HG02840 (cell line): ENCODE data around the gene NCOA7.

ENCODE experiments used
- ATAC-seq: cut with Tn5 transposase; IDR thresholded peaks from one replicate; pipeline ENCODE4 v1.9.1; 2021; ENCODE audit warnings: mild to moderate bottlenecking, moderate library complexity, moderate number of reproducible peaks; ENCODE audit not compliant: unreplicated experiment, low FRiP score

The NCOA7 gene

DNA sequence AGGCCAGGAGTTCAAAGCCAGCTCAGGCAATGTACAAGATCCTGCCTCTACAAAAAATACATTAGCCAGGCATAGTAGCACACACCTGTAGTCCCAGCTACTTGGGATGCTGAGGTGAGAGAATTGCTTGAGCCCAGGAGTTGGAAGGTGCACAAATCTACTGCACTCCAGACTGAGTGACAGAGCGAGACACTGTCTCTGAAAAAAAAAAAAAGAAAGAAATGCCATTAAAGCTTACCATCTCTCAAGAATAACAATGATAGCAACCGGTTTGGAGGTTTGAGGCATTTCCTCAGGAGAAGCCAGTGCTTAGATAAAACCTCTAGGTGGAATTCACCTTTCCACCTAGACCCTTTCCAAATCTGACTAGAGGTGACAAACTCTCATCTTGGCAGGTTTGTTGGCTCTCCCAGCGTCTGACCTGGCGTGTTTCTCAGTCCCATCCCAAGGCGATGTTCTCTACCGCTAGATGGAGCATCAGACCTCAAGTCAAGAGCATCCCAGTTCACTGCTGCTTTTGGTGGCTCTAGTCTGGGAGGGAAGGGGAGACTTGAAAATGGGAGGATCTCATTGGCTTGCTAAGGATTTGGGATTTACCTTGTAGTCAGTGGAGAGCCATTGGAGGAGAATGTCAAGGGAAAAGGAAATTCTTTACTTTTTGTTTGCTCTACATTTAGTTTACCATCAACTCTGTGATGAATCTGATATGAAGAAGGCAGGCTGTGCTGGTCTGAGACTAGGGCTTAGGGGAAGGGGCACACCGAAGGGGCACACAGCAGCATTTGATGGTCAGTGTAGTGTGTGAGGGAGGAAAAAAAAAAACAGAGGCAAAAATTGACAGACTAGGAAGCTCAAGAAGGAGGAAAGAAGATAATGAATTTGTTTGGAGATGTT, 67.9 kb downstream of the NCOA7 start:
- ATAC-seq, result peak; percentile 75

DNA sequence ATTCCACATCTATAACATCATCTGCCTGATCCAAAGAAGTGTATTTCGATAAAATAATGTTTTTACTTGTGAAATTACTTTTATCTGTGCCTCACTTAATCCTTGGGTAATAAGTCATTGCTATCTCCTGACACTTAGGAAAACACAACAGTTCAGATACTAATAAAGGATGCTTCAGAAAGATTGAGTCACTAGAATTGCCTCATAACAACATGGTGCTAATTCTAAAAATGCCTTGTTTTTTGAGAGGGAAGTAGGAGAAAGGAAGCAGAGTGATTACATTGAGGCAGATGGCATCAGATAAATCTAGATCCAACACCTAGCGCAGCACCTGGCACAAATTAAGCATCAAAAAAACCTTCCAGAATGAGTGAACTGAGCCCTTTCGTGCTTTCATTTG, 69.0 kb downstream of the NCOA7 start:
- no peak for ATAC-seq

DNA sequence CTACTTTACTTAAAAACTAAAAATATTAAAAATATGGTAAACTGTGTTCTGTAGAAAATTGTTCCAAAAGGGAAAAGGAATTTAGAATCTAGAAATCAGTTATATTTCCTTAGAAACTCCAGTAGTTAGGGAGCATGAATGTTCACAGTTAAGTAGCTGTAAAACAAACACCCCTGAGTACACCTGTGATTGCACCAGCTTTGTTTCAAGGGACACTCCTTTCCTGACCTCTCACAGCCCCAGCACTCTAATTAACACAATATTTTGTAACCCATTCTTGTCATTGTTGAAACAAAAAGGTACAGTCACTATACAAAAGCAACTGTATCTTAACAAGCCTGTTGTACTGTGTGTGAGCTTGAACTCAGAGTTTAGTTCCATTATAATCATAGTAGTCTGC, 72.3 kb downstream of the NCOA7 start:
- no peak for ATAC-seq

DNA sequence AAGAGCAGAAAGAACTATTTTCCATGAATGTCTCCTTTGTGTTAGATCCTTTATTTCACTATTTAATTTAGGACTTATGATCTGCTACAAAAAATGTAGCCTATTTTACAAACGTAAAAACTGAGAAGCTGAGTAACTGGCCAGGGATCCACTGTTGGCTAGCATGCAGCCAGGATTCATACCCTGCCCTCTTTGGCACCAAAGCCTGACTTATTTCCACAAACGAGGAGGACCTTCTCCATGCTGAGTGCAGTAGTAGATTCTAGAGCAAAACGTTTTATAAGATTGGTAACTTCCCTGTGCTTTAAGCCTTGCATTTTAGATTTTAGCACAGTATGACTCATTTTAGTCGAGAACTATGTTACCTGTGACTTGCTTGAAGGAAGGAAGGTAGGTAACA, 74.3 kb downstream of the NCOA7 start:
- no peak for ATAC-seq

DNA sequence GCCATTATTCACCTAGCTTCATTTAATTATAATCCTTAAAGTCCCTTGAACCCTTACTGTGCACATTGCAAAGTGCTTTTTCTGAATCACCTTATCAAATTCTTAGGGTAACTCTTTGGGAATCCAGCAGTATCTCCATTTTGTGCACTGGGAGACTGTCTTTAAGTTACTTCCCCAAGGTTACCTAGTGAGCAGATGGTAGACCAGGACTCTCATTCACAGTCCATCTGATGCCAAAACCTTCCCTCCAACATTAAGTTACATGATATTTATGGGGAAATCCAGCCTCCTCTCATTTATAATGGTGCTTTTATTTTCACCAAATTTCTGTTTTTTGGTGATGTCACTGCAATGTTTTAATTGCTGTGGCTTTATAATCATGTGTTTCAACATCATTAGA, 75.7 kb downstream of the NCOA7 start:
- no peak for ATAC-seq

DNA sequence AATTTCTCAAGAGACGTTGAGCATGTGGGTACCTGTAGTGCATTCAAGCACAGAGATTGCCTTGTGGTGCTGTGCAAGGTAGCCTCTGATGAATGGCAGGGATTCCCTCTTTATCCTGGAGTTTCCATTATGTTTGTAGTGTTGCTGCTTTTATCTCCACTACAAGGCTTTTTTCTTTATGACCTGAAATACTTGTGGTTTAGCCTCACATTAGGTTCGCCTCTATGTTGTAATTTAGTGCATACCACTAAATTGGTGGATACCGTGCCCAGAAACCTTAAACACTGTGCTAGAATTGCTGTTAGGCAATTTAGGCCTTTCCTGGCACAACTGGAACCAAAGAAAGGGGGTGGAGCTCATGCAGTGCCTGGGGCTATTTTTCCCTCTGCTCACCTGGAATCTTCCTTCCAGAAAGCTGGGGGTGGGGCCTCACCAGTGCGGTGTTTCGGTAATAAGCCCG, 76.8 kb downstream of the NCOA7 start:
- no peak for ATAC-seq

DNA sequence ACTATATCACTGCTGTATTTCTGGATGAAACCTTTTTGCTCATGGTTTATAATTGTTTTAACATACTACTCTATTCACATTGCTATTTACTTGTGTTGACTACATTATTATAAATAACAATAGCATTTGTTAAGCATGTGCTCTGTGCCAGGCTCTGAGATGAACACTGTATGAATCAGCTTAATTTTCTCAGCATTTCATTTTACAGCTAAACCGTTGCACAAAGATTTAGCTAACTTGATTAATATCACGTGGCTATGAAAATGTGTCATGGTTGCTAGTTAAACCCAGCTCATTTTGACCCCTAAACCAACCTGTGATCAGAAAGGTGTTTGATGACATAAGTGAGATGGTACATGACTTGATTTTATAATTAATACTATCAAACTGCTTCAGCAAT, 77.5 kb downstream of the NCOA7 start:
- ATAC-seq, result no peak

DNA sequence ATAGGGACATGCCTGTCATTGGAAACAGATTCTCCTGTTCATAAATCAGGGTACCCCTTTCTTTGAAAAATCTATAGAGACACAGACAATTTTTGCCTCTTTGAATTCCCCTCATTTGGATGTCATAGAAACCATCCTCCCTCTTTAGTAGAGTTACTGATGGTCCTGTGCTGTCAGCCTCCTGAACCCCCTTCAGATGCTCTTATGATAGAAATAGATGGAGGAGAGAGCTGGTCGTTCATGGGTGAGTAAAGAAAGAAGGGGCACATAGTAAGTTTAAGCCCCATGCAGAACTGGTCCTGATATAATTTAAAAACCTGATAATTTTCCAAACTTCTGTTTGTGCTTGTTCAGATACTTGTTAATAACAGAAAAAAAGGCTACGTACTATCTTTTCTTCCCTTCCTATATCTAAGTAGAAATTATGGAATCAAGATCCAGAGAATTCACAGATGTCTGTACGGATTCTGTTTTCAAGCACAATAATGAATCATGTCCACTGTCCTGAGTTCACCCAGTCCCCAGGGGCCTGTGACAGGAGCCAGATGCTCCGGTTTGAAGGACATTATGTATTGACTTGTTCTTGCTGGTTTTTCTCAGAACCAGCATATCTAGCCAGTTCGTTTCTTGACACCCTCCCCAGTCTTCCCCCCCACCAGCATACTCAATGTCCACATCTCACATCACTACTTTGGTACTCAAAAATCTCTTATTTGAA, 78.1 kb downstream of the NCOA7 start:
- no peak for ATAC-seq

DNA sequence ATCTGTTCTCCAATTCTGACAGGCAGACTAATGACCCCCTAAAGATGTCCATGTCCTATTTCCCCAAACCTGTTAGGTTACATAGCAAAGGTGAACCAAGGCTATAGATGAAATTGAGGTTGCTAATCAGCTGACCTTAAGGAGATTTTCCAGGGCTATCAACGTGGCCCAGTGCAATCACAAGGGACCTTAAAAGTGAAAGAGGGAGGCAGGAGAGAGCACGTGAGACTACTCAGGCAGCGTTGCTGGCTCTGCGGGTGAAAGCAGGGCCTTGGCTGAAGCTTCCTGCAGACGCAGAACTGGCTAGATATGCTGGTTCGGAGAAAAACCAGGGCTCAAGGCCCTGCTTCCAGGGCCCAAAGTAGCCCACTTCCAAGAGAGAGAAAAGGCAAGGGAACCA, 78.7 kb downstream of the NCOA7 start:
- ATAC-seq, result no peak

DNA sequence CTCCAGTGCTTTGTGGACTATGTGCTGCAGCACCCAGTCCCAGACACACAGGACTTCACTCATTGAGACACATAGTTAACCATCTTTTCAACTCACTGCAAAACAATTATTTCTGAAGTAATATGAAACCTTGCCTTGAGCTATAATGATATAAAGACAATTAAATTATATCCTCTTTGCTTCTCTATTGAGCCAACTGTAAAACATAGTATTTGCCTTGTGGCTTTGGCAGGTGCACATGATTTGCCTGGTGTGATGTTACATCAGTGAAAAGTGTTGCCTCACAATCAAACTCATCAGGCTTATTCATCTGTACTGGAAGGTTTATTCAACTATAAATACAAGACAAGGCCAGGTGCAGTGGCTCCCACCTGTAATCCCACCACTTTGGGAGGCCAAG, 80.6 kb downstream of the NCOA7 start:
- ATAC-seq, result no peak

DNA sequence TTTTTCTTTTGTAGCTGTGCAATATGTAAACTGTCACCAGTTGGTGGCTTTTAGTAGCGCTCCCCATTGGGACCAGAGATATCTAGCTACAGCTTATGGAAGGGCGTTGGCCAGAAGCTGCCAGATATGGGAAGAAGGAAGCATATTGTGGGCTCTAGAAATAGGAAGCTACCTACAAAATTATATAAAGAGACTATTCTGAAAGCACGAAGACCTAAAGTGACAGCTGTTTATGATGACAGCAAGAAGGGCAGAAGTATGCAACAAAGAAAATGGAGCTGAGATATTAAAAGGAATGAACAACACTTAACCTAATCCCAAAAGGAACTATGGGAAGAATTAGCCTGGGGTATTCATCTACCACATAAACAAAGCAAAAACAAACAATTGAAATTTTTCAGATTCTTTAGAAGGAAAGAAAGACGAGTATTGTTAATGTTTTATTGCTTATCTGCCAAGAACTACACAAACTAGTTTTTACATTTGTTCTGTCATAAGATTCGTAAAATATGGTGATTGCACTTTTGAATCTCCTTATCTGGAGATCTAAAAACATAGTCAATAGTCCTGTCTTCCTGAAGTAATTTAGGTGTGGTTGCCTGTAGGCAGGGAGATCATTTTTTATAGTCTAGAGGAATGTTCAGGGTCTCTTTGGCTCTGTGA, 81.6 kb downstream of the NCOA7 start:
- ATAC-seq, result no peak

DNA sequence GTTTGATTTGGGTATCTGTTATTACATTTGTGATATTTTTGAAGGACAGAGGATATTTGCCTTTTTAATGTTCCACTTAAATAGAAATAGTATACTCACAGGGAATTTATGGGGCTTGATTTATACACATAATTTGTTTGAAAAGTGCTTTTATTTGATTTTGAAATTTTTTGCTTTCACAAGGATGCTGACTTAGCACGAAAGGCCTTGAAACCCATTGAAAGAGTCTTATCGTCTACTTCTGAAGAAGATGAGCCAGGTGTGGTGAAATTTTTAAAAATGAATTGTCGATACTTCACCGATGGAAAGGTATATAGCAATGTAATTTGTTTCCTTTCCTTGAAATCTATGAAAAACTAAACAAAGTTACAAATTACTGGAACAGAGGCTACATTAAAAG, 91.5 kb downstream of the NCOA7 start:
- ATAC-seq, result no peak

DNA sequence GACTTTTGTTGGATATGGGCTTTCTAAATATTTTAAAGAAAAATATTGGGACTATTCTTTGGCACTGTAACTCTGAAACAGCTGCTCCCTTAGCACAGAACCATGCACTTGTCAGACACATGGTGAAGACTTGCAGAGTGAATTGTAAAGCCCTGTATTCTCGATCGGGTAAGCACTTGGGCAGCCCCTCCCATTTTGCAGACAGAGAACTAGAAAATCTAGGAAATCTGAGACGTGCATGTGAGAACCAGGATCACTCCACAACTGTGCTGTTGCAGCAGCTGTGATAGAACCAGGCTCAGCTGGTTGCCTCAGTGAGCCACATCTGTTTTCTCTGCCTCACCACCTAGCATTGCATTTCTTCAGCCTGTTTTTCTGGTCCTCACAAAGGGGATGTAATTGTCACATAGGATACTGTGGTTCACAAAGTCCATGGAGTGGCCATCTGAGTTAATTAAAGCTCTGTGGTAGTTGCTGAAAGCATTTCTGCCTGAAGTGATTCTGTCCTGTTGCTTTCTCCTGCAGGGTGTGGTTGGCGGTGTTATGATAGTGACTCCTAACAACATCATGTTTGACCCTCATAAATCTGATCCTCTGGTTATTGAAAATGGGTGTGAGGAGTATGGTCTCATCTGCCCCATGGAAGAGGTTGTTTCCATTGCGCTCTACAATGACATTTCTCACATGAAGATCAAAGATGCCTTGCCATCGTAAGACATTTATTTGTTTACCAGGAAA, 94.0 kb downstream of the NCOA7 start:
- ATAC-seq, result no peak

DNA sequence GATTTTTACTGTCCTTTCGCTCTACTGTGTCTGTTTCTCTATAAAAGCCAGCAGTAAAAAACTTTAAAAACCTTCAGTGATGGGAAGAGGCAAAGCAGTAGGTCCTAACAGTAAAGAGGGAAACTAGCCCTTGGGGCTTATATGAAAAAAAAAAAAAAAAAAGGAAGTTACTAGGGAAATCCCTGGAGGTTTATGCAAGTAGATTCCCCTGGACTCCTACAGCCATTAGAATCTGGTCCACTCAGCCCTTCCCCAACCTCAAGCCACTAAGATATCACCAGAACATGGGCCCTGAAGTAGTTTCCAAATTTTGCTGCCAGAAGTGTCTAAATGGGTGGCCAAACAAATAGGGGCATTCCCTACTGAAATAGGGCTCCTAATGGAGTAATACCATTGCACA, 95.3 kb downstream of the NCOA7 start:
- no peak for ATAC-seq

DNA sequence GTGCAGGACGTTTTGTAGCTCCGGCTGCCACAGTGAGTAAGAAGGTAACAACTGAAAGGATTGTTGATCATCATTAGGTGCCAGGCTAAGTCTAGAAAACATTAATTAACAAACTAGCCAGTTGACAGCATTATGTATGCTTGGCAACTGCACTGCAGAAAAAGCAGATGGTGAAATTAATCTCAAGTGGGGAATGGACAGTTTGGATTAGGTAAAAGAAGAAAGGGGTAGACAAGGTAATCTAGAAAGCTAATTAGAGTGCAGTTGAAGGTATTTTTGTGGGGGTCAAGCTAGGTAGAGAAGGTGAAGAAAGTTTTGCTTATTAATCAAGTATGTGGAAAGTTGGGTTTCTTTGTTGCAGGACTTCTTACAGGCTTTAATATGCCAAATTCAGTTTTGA, 96.2 kb downstream of the NCOA7 start:
- no peak for ATAC-seq

DNA sequence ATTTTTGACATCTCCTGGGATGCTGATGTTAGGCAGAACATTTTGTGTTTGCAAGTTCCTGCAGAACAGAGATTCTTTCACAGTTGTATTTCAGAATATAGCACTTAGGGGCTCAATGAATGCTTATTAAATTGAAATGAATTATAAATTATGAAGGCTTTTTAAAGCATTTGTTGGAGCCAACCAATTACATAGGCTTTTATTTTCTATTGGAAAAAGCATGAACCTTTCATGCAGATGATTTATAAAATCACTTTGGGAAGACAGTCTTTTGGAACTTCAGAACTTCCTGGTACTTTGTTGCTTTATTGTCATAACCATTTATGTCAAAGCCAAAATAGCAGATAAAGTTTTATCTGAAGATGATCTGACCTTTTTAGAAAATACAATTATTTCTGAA, 96.6 kb downstream of the NCOA7 start:
- no peak for ATAC-seq

DNA sequence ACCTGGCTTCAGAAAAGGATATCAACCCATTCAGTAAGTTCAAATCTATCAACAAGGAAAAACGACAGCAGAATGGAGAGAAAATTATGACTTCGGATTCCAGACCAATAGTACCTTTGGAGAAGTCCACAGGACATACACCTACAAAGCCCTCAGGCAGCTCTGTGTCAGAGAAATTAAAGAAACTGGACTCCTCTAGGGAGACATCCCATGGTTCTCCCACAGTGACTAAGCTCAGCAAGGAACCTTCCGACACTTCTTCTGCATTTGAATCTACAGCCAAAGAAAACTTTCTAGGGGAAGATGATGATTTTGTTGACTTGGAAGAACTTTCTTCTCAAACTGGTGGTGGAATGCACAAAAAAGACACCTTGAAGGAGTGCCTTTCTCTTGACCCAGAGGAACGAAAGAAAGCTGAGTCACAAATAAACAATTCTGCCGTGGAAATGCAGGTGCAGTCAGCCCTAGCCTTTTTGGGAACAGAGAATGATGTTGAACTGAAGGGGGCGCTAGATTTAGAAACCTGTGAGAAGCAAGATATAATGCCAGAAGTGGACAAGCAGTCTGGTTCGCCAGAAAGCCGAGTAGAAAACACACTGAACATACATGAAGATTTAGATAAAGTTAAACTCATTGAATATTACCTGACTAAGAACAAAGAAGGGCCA, 98.4 kb downstream of the NCOA7 start:
- no peak for ATAC-seq

DNA sequence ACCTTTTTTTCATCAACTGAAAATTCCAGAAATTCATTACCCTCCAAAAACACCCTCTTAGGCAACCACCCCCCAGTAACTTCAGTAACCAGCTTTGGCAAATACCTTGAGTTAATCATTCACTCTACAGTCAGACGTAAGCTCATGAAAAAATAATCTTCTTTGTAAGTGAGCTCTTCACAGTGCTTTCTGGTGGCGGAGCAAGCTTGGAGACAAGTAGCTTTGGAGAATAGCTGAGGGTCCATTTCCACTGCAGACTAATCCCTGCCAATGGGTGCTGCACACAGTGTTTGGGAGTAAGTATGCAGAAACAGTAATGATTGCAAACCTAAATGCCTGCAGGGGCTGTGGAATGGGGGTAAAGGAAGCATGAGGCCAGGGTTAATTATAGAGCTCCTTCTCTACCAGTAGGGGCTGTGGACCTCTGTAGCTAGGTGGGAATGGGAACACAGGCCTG, 109.0 kb downstream of the NCOA7 start:
- no peak for ATAC-seq

DNA sequence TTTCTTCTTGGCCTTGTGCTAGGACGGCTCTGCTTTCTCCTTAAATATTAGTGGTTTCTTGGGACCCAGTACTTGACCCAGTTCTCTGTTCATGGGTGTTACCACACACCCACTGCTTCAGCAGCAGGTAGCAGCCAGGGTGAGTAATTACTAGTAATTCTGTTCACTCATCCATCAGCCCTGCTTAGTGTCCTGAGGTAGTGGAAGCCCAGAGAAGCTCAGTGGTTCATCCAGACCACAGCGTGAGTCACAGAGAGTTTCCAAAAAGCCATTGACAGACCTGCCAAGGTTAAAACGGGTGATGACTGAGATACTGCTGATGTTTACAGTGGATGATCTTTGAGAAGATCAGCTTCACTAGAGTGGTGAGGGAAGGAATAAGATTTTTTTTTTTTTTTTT, 114.1 kb downstream of the NCOA7 start:
- ATAC-seq, result no peak
